ENCODE measurements around the gene BTNL8. TPM values are rescaled to one million over a fixed set of nuclear protein-coding genes. Genes with fewer than 3 reads are reported as not detected.

The BTNL8 gene
- total RNA-seq = not detected

- Histone ChIP-seq H3K36me3 (no peaks in the 10 kb centered on the region), H3K9me3 (no peaks in the 10 kb centered on the region), H3K27ac (no peak within 1 kb of the TSS), H3K4me3 (no peak within 1 kb of the TSS), H3K27me3 (replicated peaks; ENCODE audit: insufficient read depth) (no peaks in the 10 kb centered on the region), H3K4me1 (ENCODE audit: control insufficient read depth in 1 of 2, low read depth in 2 of 2) (no peaks in the 10 kb centered on the region)
- no peak for TF ChIP-seq CTCF (IDR thresholded peaks at IDR 0.05)
- DNase-seq (ENCODE audit: low spot score) (no peak), ATAC-seq (ENCODE audit: insufficient number of reproducible peaks, low FRiP score, low read depth) (no peak)
Measured at GRCh38 chr5:180898621-180899246, at the start of gene BTNL8. TSS of gene BTNL8 (plus strand) at chr5:180899159. CDS start at chr5:180899311, 152 bp downstream.

GRCh38 chr5:180849827-180850226, 49.1 kb upstream of the BTNL8 start:
- Histone ChIP-seq H3K36me3 (peaks cover 36% of the 10 kb centered on the region), H3K9me3 (peaks cover 41% of the 10 kb centered on the region)

GRCh38 chr5:180850434-180851078, 48.4 kb upstream of the BTNL8 start:
- H3K36me3 ChIP-seq = peaks cover 43% of the 10 kb centered on the region
- no peak for ATAC-seq (ENCODE audit: insufficient number of reproducible peaks, low FRiP score, low read depth)
- TF ChIP-seq CTCF (IDR thresholded peaks at IDR 0.05) = no peak
- H3K27me3 ChIP-seq (replicated peaks; ENCODE audit: insufficient read depth) = no peaks in the 10 kb centered on the region
- H3K4me3 ChIP-seq = no peak overlapping the region
- H3K9me3 ChIP-seq = peaks cover 41% of the 10 kb centered on the region
- no peak overlapping the region for H3K27ac ChIP-seq
- DNase-seq (ENCODE audit: low spot score) = no peak
- no peaks in the 10 kb centered on the region for H3K4me1 ChIP-seq (ENCODE audit: control insufficient read depth in 1 of 2, low read depth in 2 of 2)

More at GRCh38 chr5:180849827-180850226, 49.1 kb upstream of the BTNL8 start:
- Histone ChIP-seq H3K27ac (no peak overlapping the region), H3K27me3 (replicated peaks; ENCODE audit: insufficient read depth) (no peaks in the 10 kb centered on the region), H3K4me3 (no peak overlapping the region), H3K4me1 (ENCODE audit: control insufficient read depth in 1 of 2, low read depth in 2 of 2) (no peaks in the 10 kb centered on the region)
- no peak for TF ChIP-seq CTCF (IDR thresholded peaks at IDR 0.05)
- ATAC-seq (ENCODE audit: insufficient number of reproducible peaks, low FRiP score, low read depth) = no peak
- DNase-seq (ENCODE audit: low spot score) = no peak

- ATAC-seq (ENCODE audit: insufficient number of reproducible peaks, low FRiP score, low read depth) (no peak), DNase-seq (ENCODE audit: low spot score) (no peak)
- no peaks in the 10 kb centered on the region for H3K4me1 ChIP-seq (ENCODE audit: control insufficient read depth in 1 of 2, low read depth in 2 of 2)
- H3K4me3 ChIP-seq = no peak overlapping the region
- H3K27me3 ChIP-seq (replicated peaks; ENCODE audit: insufficient read depth) = no peaks in the 10 kb centered on the region
- peaks cover 44% of the 10 kb centered on the region for H3K36me3 ChIP-seq
- H3K27ac ChIP-seq = no peak overlapping the region
- H3K9me3 ChIP-seq = peaks cover 33% of the 10 kb centered on the region
- TF ChIP-seq CTCF (IDR thresholded peaks at IDR 0.05) = no peak
Measured at GRCh38 chr5:180852495-180852894, 46.5 kb upstream of the BTNL8 start.

- no peak for TF ChIP-seq CTCF (IDR thresholded peaks at IDR 0.05)
- H3K27me3 ChIP-seq (replicated peaks; ENCODE audit: insufficient read depth) = no peaks in the 10 kb centered on the region
- no peaks in the 10 kb centered on the region for H3K4me1 ChIP-seq (ENCODE audit: control insufficient read depth in 1 of 2, low read depth in 2 of 2)
- no peak overlapping the region for H3K4me3 ChIP-seq
- H3K36me3 ChIP-seq = peaks cover 43% of the 10 kb centered on the region
- ATAC-seq (ENCODE audit: insufficient number of reproducible peaks, low FRiP score, low read depth) (no peak), DNase-seq (ENCODE audit: low spot score) (no peak)
- no peak overlapping the region for H3K27ac ChIP-seq
- H3K9me3 ChIP-seq = peaks cover 32% of the 10 kb centered on the region
Measured at GRCh38 chr5:180853121-180853847, 45.7 kb upstream of the BTNL8 start.
